ENCODE results near the gene PHYKPL.

PHYKPL gene

DNA sequence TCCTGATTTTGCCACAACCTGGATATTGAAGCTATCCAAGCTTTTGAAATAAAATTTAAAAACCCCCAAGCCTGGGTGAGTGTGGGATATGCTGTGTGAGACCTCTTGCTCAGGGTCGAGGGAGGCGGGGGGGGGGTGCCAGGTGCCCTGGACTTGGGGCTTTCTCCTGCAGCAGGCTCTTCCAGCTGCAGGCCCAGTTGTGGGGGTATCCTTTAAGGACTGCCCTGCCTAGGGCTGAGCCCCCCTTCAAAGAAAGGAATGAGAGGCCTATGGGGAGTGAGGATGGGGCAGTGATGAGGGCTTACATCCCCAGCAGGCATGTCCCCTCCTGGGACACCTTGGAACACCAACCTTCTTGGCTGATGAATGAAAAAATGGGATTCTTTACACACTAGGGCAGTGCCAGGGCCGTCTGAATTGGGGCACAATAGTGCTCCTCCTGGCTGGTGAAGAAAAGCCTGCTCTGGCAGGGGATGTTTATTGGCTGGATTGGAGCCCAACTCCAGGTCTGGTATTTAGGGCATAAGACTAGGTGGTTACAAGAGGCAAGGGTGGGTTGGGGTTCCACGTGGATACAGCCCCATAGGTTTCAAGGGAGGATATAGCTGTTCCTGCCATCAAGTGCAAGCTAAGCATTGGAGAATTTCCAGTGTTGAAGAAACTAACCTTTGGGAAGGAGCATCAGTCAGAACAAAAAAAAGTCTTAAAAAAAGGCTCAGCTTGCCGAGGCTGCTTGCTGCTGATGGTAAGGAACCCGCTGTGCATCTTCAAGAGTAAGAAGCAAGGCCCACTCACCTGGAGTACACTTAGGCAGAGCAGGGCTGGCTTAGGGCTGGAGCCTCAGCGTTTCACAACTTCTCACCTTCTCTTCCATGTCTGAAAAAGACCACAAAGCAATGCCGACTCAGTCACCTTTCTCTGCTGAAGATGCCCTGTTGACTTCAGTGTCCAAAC lies 21.2 kb downstream of the PHYKPL start:
- Histone ChIP-seq H3K27me3 (ENCODE audit: low read length) (no peaks in the 10 kb centered on the region), H4K20me1 (ENCODE audit: low read depth, low read length) (peaks cover 29% of the 10 kb centered on the region), H2AFZ (ENCODE audit: low read depth, low read length, severe bottlenecking) (no peak overlapping the region), H3K9me2 (replicated peaks; ENCODE audit: insufficient read depth, low read length) (no peaks in the 10 kb centered on the region), H3F3A (ENCODE audit: insufficient read depth) (peaks cover 90% of the 10 kb centered on the region), H3K36me3 (ENCODE audit: low read length) (peaks cover 39% of the 10 kb centered on the region), H3K79me2 (ENCODE audit: insufficient read depth, low read length) (peaks cover 22% of the 10 kb centered on the region), H3K9me3 (ENCODE audit: insufficient read depth, low read length) (no peaks in the 10 kb centered on the region), H3K4me3 (ENCODE audit: insufficient read depth, low read length, poor library complexity, severe bottlenecking) (no peak overlapping the region), H3K9ac (ENCODE audit: low read length) (no peak overlapping the region), H3K4me2 (ENCODE audit: low read depth, low read length, poor library complexity, severe bottlenecking) (no peak overlapping the region), H3K27ac (ENCODE audit: low read depth, low read length) (0 out of 2 replicates have a peak overlapping the region, but pooled peaks have one; percentile 17)
- TF ChIP-seq EZH2phosphoT487 (conservative IDR thresholded peaks at IDR 0.05; ENCODE audit: low read length): no peak
- TF ChIP-seq, protein P1, sequence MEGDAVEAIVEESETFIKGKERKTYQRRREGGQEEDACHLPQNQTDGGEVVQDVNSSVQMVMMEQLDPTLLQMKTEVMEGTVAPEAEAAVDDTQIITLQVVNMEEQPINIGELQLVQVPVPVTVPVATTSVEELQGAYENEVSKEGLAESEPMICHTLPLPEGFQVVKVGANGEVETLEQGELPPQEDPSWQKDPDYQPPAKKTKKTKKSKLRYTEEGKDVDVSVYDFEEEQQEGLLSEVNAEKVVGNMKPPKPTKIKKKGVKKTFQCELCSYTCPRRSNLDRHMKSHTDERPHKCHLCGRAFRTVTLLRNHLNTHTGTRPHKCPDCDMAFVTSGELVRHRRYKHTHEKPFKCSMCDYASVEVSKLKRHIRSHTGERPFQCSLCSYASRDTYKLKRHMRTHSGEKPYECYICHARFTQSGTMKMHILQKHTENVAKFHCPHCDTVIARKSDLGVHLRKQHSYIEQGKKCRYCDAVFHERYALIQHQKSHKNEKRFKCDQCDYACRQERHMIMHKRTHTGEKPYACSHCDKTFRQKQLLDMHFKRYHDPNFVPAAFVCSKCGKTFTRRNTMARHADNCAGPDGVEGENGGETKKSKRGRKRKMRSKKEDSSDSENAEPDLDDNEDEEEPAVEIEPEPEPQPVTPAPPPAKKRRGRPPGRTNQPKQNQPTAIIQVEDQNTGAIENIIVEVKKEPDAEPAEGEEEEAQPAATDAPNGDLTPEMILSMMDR (IDR thresholded peaks at IDR 0.05; ENCODE audit: insufficient read depth, low read length, poor library complexity, severe bottlenecking): no peak

DNA sequence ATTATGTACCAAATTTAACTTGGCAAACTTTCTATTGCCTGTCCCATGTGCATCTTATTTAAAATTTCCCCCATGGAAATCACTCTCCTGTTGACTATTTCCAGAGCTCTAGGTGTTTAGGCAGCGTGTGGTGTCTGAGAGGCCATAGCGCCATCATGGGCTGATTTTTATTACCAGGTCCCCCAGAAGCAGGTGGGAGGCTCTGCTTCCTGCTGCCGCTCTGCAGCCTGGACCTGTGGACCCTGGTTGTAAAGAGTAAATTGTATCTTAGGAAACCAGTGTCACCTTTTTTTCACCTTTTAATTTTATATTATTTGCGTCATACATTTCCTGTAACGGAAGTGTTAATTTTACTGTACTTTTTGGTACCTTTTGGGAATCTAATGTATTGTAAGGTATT lies 21.9 kb downstream of the PHYKPL start:
- Histone ChIP-seq H3K4me3 (ENCODE audit: insufficient read depth, low read length, poor library complexity, severe bottlenecking) (no peak overlapping the region), H3K4me2 (ENCODE audit: low read depth, low read length, poor library complexity, severe bottlenecking) (no peak overlapping the region), H3K9me3 (ENCODE audit: insufficient read depth, low read length) (no peaks in the 10 kb centered on the region), H3K9ac (ENCODE audit: low read length) (no peak overlapping the region), H4K20me1 (ENCODE audit: low read depth, low read length) (peaks cover 36% of the 10 kb centered on the region), H3K36me3 (ENCODE audit: low read length) (peaks cover 46% of the 10 kb centered on the region), H3K9me2 (replicated peaks; ENCODE audit: insufficient read depth, low read length) (no peaks in the 10 kb centered on the region), H3K79me2 (ENCODE audit: insufficient read depth, low read length) (peaks cover 29% of the 10 kb centered on the region), H3K27me3 (ENCODE audit: low read length) (no peaks in the 10 kb centered on the region), H3F3A (ENCODE audit: insufficient read depth) (peaks cover 91% of the 10 kb centered on the region), H2AFZ (ENCODE audit: low read depth, low read length, severe bottlenecking) (no peak overlapping the region), H3K27ac (ENCODE audit: low read depth, low read length) (no peak overlapping the region)
- TF ChIP-seq EZH2phosphoT487 (conservative IDR thresholded peaks at IDR 0.05; ENCODE audit: low read length): no peak
- TF ChIP-seq, protein P1 (IDR thresholded peaks at IDR 0.05; ENCODE audit: insufficient read depth, low read length, poor library complexity, severe bottlenecking): no peak

DNA sequence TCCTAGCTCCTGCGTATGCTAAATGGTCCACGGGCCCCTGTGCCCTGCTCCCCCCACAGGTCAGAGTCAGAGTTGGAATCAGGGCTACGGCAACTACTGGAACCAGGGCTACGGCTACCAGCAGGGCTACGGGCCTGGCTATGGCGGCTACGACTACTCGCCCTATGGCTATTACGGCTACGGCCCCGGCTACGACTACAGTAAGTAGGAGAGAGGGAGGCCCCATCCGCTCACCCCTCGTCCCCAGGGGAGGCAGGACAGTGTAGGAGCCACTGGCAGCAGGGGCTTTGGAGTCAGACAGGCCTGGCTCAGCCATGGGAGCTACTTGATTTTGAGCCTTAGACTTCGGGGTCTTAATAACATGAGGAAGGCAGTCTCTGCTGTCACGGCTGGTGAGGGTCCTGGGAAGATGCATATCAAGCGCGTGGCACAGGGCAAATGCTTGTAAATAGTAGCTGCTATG lies 22.5 kb downstream of the PHYKPL start:
- H4K20me1 ChIP-seq (ENCODE audit: low read depth, low read length): peaks cover 40% of the 10 kb centered on the region
- no peaks in the 10 kb centered on the region for H3K27me3 ChIP-seq (ENCODE audit: low read length)
- no peak overlapping the region for H3K4me2 ChIP-seq (ENCODE audit: low read depth, low read length, poor library complexity, severe bottlenecking)

More for the DNA sequence above, 22.5 kb downstream of the PHYKPL start:
- no peak overlapping the region for H3K4me3 ChIP-seq (ENCODE audit: insufficient read depth, low read length, poor library complexity, severe bottlenecking)
- no peaks in the 10 kb centered on the region for H3K9me3 ChIP-seq (ENCODE audit: insufficient read depth, low read length)
- peaks cover 92% of the 10 kb centered on the region for H3F3A ChIP-seq (ENCODE audit: insufficient read depth)
- peaks cover 34% of the 10 kb centered on the region for H3K79me2 ChIP-seq (ENCODE audit: insufficient read depth, low read length)
- H3K9ac ChIP-seq (ENCODE audit: low read length): no peak overlapping the region
- TF ChIP-seq EZH2phosphoT487 (conservative IDR thresholded peaks at IDR 0.05; ENCODE audit: low read length): no peak
- TF ChIP-seq, protein P1 (IDR thresholded peaks at IDR 0.05; ENCODE audit: insufficient read depth, low read length, poor library complexity, severe bottlenecking): no peak
- H3K27ac ChIP-seq (ENCODE audit: low read depth, low read length): no peak overlapping the region
- no peak overlapping the region for H2AFZ ChIP-seq (ENCODE audit: low read depth, low read length, severe bottlenecking)
- peaks cover 50% of the 10 kb centered on the region for H3K36me3 ChIP-seq (ENCODE audit: low read length)
- no peaks in the 10 kb centered on the region for H3K9me2 ChIP-seq (replicated peaks; ENCODE audit: insufficient read depth, low read length)
